ENCODE results near the gene BAG1. TPM values are rescaled to one million over a fixed set of nuclear protein-coding genes. Genes with fewer than 3 reads are reported as not detected.
A peak's percentile ranks its signal among the peaks of the same experiment; 100 is the strongest.

Gene BAG1
- 58.3 and 58.9 TPM in 2 replicates for total RNA-seq

DNA sequence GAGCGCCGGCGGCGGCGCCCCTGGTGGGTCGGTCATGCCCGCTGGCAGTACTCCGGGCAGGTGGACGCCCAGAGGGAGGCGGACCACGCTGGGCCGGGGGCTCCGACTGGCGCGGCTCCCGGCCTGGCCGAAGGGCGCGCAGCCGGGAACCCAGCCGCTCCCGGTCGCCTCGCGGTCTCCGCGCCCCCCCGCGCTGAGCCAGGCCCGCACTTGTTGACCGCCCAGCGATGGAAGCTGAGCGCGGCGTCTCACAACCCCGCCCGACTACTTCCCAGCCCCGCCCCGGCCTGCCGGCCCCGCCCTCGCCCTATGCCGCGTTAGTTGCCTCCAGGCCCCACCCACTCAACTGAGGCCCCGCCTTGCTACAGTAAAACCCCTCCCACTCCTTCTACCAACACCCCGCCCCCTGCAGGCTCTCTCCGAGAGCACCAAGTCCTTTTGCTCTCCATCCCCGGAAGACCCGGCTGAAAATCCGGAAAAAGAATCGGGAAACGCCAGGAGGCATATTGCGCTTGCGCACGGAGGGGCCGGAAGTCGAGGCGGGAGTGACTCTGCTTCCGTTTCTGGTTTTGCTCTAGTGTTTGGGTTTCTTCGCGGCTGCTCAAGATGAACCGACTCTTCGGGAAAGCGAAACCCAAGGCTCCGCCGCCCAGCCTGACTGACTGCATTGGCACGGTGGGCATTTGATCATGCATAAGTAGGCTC, at the start of gene BAG1, which contains the start of gene CHMP5:
TSS of gene BAG1 (minus strand) at position 236 of the 705 bp plus-strand sequence.
TSS of gene CHMP5 (plus strand) at position 577 of the 705 bp plus-strand sequence. CDS start at position 607, 30 bp downstream.
- Mint-ChIP-seq H3K27ac (peak within 1 kb of the TSS; percentile 97), H3K9me3 (no peaks in the 10 kb centered on the region), H3K4me1 (peaks cover 39% of the 10 kb centered on the region), H3K27me3 (no peaks in the 10 kb centered on the region), H3K36me3 (ENCODE audit: low read depth) (peaks cover 63% of the 10 kb centered on the region), H3K4me3 (peak within 1 kb of the TSS; percentile 93)
- TF ChIP-seq, protein P1, sequence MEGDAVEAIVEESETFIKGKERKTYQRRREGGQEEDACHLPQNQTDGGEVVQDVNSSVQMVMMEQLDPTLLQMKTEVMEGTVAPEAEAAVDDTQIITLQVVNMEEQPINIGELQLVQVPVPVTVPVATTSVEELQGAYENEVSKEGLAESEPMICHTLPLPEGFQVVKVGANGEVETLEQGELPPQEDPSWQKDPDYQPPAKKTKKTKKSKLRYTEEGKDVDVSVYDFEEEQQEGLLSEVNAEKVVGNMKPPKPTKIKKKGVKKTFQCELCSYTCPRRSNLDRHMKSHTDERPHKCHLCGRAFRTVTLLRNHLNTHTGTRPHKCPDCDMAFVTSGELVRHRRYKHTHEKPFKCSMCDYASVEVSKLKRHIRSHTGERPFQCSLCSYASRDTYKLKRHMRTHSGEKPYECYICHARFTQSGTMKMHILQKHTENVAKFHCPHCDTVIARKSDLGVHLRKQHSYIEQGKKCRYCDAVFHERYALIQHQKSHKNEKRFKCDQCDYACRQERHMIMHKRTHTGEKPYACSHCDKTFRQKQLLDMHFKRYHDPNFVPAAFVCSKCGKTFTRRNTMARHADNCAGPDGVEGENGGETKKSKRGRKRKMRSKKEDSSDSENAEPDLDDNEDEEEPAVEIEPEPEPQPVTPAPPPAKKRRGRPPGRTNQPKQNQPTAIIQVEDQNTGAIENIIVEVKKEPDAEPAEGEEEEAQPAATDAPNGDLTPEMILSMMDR (IDR thresholded peaks at IDR 0.05), result no peak
- ATAC-seq (ENCODE audit: low read depth), result peak; percentile 98
- POLR2A ChIA-PET, result interaction anchor here (0.5 to 2.2 kb wide), 14 partner anchors 9 to 743 kb away, joined by 3 to 21 read pairs (median 4); partner anchors contain the start of genes B4GALT1, DNAJA1, NFX1 and NOL6
- CTCF ChIA-PET, result interaction anchor here (1.1 to 1.2 kb wide), 2 partner anchors 22 to 26 kb away, joined by 3 read pairs; partner anchors contain the start of gene NFX1
- peak; percentile 99 for DNase-seq
- intact Hi-C loops (cut with micrococcal nuclease), result loop anchor here (1.0 kb wide), 9 partner anchors 26 to 263 kb away; partner anchors contain the start of genes APTX, B4GALT1, DNAJA1 and NFX1

- H3K4me1 Mint-ChIP-seq, result no peaks in the 10 kb centered on the region
- H3K36me3 Mint-ChIP-seq (ENCODE audit: low read depth), result peaks cover 90% of the 10 kb centered on the region
- no peaks in the 10 kb centered on the region for H3K9me3 Mint-ChIP-seq
- CTCF ChIA-PET, result no interaction called here
- H3K27ac Mint-ChIP-seq, result no peak overlapping the region
- DNase-seq, result no peak
- no peaks in the 10 kb centered on the region for H3K27me3 Mint-ChIP-seq
- intact Hi-C loops (cut with micrococcal nuclease), result loop anchor here (2.0 kb wide), 1 partner anchor 13 kb away; no protein-coding TSS in a partner anchor
- POLR2A ChIA-PET, result no interaction called here
- ATAC-seq (ENCODE audit: low read depth), result no peak
- TF ChIP-seq, protein P1 (IDR thresholded peaks at IDR 0.05), result no peak
- H3K4me3 Mint-ChIP-seq, result no peak overlapping the region
Measured at GRCh38 chr9:33311953-33312352, 47.4 kb upstream of the BAG1 start.

DNA sequence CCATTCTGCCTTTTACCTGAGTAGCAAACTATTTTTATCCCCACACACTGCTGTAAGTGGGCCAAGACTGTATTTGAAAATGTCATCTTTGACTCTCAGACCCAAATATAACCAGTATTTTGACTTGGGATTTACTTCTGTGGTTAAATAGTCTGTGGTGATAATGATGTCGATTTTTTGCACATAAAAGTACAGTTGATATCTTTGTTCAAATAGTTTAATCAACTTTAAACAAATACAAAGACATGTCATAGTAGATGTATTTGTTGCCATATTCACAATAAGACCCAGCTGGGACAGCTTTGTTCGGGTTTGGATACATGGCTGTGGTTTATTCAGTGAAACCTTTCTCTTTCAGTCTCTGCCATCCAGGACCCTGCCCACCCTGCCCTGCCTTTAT, 46.2 kb upstream of the BAG1 start:
- DNase-seq (no peak), ATAC-seq (ENCODE audit: low read depth) (no peak)
- no peak overlapping the region for H3K27ac Mint-ChIP-seq
- H3K4me3 Mint-ChIP-seq, result no peak overlapping the region
- TF ChIP-seq, protein P1 (IDR thresholded peaks at IDR 0.05), result no peak
- peaks cover 85% of the 10 kb centered on the region for H3K36me3 Mint-ChIP-seq (ENCODE audit: low read depth)
- intact Hi-C loops (cut with micrococcal nuclease), result no loop called here
- POLR2A ChIA-PET, result no interaction called here
- no peaks in the 10 kb centered on the region for H3K9me3 Mint-ChIP-seq
- no peaks in the 10 kb centered on the region for H3K27me3 Mint-ChIP-seq
- no peaks in the 10 kb centered on the region for H3K4me1 Mint-ChIP-seq
- CTCF ChIA-PET, result no interaction called here

GRCh38 chr9:33309903-33310302, 45.4 kb upstream of the BAG1 start:
- H3K36me3 Mint-ChIP-seq (ENCODE audit: low read depth), result peaks cover 76% of the 10 kb centered on the region
- H3K27me3 Mint-ChIP-seq, result no peaks in the 10 kb centered on the region
- intact Hi-C loops (cut with micrococcal nuclease), result no loop called here
- POLR2A ChIA-PET, result interaction anchor here (0.7 kb wide), 1 partner anchor 26 kb away, joined by 3 read pairs; no protein-coding TSS in a partner anchor
- H3K4me1 Mint-ChIP-seq, result no peaks in the 10 kb centered on the region
- no peak overlapping the region for H3K27ac Mint-ChIP-seq
- TF ChIP-seq, protein P1 (IDR thresholded peaks at IDR 0.05), result no peak
- H3K4me3 Mint-ChIP-seq, result no peak overlapping the region
- no peak for ATAC-seq (ENCODE audit: low read depth)
- DNase-seq, result no peak
- H3K9me3 Mint-ChIP-seq, result no peaks in the 10 kb centered on the region
- CTCF ChIA-PET, result no interaction called here

DNA sequence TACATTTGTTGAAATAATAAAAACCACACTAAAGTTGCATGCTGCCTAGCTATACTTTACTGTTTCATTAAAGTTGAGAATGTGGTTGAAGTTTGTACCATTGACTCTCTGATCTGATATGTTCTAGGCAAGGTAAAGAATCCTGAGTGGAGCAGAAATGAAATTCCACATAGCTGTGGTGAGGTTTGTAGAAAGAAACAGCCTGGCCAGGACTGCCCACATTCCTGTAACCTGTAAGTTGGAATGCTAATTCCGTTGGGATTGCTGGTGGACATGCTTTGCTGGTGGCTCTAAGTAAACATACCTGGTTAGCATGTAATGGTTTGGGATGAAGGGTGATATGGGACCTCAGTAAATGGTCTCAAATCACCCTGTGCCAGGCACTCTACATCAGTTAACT, 42.6 kb upstream of the BAG1 start:
- no peak for DNase-seq
- intact Hi-C loops (cut with micrococcal nuclease), result no loop called here
- ChIA-PET POLR2A (no interaction called here), CTCF (no interaction called here)
- peaks cover 3% of the 10 kb centered on the region for H3K4me1 Mint-ChIP-seq
- no peaks in the 10 kb centered on the region for H3K9me3 Mint-ChIP-seq
- TF ChIP-seq, protein P1 (IDR thresholded peaks at IDR 0.05), result no peak
- H3K36me3 Mint-ChIP-seq (ENCODE audit: low read depth), result peaks cover 72% of the 10 kb centered on the region
- no peaks in the 10 kb centered on the region for H3K27me3 Mint-ChIP-seq
- H3K4me3 Mint-ChIP-seq, result no peak overlapping the region
- no peak for ATAC-seq (ENCODE audit: low read depth)
- no peak overlapping the region for H3K27ac Mint-ChIP-seq
